ENCODE data around the gene XYLT1.
A peak's percentile ranks its signal among the peaks of the same experiment; 100 is the strongest.
"Not testable (repeated sequence)": the region's sequence is repeated elsewhere in the genome, so short reads cannot be mapped to it uniquely, and the experiment has no call there.

XYLT1 gene

DNA sequence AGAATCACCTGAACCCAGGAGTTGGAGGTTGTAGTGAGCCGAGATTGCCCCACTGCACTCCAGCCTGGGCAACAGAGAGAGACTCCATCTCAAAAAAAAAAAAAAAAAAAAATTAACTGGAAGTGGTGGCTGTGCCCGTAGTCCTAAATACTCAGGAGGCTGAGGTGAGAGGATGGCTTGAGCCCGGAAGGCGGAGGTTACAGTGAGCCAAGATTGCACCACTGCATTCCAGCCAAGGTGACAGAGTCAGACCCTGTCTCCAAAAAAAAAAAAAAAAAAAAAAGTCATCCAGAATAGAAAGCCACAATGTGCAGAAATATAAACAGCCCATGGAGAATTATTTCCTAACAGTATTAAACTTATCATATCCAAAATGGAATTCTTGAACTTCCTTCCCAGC is 11.6 kb upstream of the XYLT1 start:
- DNase-seq, result not testable (repeated sequence)

- DNase-seq, result no peak
Measured at GRCh38 chr16:17481736-17482135, 11.0 kb upstream of the XYLT1 start.

DNA sequence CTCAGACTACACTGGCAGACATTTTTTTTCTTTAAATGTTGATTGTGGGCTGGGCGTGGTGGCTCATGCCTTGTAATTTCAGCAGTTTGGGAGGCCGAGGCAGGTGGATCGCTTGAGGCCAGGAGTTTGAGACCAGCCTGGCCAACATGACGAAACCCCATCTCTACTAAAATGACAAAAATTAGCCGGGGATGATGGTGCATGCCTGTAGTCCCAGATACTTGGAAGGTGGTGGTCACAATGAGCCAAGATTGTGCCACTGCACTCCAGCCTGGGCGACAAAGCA is 6.4 kb upstream of the XYLT1 start:
- DNase-seq, result not testable (repeated sequence)

DNA sequence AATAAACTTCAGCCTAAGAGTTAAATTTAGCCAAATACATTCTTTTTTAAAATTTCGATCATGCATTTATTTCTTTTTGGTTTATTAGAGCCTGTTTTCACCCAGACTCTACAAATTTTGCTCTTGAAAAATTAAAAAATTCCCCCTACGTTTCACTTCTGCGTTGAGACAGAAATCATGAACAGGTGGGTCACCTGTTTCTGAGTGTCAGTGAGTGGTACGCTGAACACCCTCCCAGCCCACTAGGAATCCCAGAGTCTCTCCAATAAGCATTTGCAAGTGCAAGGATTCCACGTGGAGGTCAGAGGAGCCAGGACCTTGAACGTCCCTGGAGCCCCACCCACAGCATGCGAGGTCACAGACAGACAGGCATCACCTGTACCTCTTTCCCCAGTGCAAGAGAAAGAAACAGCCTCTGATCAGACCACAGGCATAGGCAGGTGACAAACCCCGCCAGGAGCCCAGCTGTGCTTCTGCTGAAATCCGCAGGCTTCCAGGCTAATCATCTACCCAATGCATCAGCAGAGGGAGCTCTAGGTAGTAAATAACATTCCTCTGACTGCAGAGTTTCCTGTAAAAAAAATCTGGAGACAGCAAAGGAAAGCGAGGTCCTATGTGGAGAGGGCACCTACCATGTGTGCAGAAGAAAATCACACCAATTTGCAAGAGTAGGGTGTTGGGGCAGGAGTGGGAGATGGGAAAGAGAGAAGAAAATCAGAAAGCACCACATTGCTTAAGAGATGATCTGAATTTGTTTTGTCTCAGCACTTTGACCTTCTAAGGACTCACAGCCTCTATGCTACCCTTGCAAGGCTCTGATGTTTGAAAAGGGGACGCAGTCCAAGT is 5.9 kb upstream of the XYLT1 start:
- peak; percentile 59 to 64 (median 60) for DNase-seq

DNA sequence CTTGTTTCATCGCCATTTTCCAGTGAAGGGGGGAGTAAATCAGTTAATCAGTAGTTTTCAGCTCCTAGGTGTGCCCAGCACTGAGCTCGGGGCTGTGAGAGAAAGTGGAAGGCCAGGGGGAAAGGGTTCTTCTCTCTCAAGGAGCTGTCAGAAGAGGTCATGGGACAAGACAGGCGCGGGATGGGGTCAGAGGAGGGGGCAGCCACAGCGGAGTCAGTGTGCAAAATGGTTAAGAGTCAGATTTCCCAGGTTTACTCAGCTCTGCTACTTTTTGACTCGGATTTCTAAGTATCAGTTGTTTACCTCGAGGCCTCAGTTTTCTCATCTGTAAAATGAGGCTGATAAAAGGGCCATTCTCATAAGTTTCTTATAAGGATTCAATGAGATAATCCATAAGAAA is 4.3 kb upstream of the XYLT1 start:
- DNase-seq, result no peak

- no peak for DNase-seq
Measured at GRCh38 chr16:17474572-17474971, 3.8 kb upstream of the XYLT1 start.

DNA sequence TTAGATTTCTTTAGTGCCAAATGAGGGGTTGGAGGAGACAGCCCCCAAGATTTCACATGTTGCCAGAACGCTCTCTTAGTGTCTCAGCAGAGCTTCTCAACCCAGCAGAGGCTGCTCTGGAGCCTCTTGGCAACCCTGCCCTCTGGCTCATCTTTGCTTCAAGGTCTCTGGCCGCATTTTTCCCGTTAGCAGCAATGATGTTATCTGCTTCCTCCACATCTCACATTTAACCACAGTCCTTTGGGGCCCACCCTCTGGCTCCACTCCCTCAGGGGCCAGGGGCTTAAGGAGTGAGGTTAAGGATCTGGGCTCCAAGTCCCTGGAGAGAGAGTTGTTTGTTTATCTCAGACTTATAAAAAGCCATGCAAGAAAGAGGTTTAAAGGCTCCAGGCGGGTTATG is 3.3 kb upstream of the XYLT1 start:
- DNase-seq, result no peak

DNA sequence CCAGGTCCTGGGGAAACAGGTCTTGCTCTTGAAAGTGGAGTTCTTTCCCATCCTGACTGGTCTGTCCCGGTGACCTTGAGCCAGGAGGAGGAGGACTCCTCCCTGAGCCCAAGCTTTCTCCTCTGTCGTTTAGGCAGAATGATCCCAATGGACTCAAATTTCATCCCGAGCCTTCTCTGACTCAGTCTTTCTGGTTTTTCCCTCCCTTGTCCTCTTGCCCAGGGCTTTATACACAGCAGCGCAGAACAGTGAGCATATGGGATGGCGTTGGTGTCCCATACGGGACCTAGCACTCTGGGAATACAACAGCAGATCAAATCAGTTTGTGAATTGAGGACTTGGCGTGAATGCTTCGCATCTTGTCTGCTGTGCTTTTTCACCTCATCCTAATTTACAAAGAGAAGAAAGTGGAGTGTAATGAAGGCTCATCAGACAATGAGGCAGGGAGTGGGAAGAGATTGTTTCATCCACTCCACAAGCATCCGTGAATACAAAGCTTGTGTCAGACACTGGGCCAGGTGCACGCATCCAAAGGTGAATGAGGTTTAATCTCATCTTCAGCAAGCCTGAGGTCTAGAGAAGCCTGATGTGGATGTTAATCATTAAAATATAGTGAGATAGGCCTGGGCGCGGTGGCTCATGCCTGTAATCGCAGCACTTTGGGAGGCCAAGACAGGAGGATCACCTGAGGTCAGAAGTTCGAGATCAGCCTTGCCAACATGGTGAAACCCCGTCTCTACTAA is 1.1 kb upstream of the XYLT1 start:
- DNase-seq, result no peak

GRCh38 chr16:17470182-17470907 is 415 bp downstream of the XYLT1 start:
- DNase-seq, result peak in 2 of 3 donors; percentile 24 to 53

GRCh38 chr16:17469741-17470181 is 999 bp downstream of the XYLT1 start:
- DNase-seq, result peak in 2 of 3 donors; percentile 41 to 47

DNA sequence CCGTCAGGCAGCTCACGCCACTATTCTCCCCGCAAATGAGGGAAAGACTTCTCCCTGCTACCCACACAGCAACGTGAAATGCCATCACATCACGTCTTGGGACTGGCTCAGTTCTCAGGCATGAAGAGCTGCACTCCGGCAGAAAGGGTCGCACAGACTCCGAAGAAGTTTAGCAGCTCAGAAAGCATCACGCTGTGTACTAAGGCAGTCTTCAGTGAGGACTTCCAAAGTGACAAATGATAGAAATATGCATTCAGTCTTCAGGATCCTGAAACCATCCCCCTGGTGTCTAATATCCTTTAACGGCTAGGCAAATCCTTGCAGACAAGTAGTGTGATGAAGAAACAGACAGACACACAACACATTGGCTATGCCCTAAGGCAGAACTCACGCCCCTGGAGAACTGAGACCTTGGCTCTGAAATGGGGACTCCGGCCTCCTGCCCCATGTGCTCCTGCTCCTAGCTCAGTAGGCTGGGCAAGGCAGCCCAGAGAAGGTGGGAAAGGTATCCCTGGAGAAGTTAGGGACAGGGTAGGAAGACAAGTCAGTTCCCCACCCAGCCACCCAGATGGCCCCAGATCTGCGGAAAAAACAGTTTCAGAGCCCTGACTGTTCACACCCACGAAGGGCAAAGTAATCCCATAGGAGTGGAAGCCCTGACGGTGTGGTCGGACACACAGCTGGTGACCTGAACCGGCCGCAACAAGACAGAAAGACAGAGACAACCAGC is 1.6 kb downstream of the XYLT1 start:
- DNase-seq, result peak; percentile 16 to 30 (median 24)

- DNase-seq, result no peak
Measured at GRCh38 chr16:17468611-17469010, 2.1 kb downstream of the XYLT1 start.

DNA sequence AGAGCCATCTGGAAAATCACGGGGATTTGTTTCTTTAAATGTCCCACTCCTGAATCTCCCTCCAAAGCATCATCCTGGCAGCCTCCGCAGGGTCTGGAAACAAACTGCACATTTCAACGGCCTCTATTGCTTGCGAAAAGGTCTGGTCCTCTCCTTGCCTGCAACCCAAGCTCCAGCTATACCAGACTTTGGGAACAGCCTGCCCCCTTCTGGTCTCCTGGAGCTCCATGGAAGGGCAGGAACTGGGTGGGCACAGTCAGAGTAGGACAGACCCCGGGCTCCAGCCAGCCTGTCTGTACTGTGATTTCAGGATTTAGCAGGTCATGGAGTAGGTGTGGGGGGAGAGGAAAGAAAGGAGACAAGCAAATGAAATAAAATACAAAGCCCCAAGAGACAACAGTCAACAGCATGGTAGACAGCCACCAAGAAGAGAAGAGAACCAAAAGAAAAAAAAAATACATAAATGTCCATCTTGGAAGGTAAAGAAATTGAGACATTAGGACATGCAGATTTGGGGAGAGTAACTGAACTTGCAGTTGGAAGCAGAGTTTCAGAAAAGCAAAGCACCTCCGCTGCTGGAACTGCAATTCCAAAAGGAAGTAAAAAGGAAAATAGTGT is 2.7 kb downstream of the XYLT1 start:
- peak; percentile 72 to 80 (median 73) for DNase-seq

GRCh38 chr16:17466876-17467275 is 3.9 kb downstream of the XYLT1 start:
- DNase-seq, result no peak

DNA sequence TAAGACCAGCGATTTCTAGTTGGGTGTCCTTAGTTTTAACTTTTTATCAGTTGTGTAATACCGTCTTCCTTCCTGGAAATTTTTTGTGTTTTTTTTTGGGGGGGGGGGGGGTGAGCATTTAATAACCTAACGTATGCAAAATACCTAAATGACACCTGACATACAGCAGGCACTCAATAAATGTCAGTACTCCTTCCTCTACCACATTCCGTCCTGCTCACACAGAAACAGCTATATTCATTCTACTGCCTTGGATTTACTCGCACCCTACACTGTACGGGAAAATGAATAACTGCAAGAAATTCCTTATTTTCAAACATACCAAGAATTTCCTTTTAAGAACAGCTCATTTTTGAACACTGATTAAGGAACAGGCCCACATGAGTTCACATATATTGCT is 5.3 kb downstream of the XYLT1 start:
- peak in 2 of 3 donors; percentile 33 to 38 for DNase-seq

DNA sequence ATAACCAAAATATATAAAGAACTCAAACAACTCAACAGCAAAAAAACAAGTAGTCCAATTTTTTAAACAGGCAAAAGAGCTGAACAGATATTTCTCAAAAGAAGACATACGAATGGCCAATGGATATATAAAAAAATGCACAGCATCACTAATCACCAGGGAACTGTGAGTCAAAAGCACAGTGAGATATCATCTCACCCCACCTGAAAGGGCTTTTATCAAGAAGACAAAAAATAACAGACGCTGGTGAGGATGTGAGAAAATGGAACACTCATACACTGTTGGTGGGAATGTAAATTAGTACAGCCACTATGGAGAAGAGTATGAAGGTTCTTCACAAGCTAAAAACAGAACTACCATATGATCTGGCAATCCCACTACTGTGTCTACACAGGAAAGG is 7.4 kb downstream of the XYLT1 start:
- DNase-seq, result no peak

- DNase-seq, result no peak
Measured at GRCh38 chr16:17461951-17462729, 8.6 kb downstream of the XYLT1 start.

DNA sequence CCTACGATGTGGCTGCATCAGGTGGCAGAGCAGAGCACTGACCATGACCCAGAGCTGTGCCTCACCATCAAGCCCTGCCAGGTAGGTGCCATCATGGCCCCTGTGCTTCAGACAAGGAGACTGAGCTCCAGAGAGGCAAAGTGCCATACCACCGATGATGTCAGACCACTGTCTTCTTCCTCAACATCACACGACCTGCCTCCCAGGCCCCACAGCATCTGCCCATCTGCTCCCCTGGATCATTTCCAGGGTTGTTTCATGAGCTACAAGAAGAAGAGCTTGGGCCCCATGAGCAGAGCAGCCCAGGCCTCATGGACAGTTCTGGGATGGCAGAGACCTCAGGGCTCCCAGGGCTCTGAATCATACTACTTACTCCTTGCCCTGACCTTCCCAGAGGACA is 9.9 kb downstream of the XYLT1 start:
- DNase-seq, result peak in 1 of 3 donors; percentile 26

- peak; percentile 46 to 69 (median 61) for DNase-seq
Measured at GRCh38 chr16:17459903-17460521, 10.7 kb downstream of the XYLT1 start.

GRCh38 chr16:17457997-17458396 is 12.8 kb downstream of the XYLT1 start:
- DNase-seq, result no peak

DNA sequence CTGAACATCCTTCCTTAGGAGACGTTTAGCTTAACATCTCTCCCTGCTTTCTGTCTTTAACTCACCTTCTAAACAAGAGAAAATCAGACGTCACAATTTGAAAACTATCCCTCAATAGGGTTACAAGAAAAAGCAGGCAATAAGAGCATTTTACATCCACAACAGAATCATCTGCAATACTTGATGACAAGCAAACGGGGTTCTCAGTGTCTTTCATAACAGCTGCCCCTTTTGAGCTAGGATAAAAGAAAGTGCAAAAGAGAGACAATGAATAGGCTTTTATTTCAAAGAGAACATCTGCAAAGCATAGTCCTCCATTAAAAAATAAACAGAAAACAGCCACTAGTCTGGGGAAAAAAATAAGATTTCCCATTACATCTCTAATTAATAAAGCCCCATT is 13.2 kb downstream of the XYLT1 start:
- no peak for DNase-seq
